GM18517 (cell line): ENCODE results near the gene COL23A1.

Source experiments
- ATAC-seq: cut with Tn5 transposase; IDR thresholded peaks from one replicate; pipeline ENCODE4 v1.9.1; 2021; ENCODE audit warnings: mild to moderate bottlenecking, moderate library complexity; ENCODE audit not compliant: unreplicated experiment

The COL23A1 gene

GRCh38 chr5:178295589-178295988 lies 294.6 kb downstream of the COL23A1 start:
- ATAC-seq = no peak

- ATAC-seq = no peak
These were observed 296.4 kb downstream of the COL23A1 start for GRCh38 chr5:178293815-178294214.

- ATAC-seq = no peak
These were observed 296.8 kb downstream of the COL23A1 start for GRCh38 chr5:178293400-178293799.

GRCh38 chr5:178292826-178293205 lies 297.4 kb downstream of the COL23A1 start:
- ATAC-seq = no peak

- ATAC-seq = no peak
These were observed 298.0 kb downstream of the COL23A1 start for GRCh38 chr5:178291969-178292825.

- ATAC-seq = no peak
These were observed 299.0 kb downstream of the COL23A1 start for GRCh38 chr5:178291161-178291561.

- ATAC-seq = no peak
These were observed 299.8 kb downstream of the COL23A1 start for GRCh38 chr5:178290376-178290775.

- no peak for ATAC-seq
These were observed 300.8 kb downstream of the COL23A1 start for GRCh38 chr5:178289438-178289837.

DNA sequence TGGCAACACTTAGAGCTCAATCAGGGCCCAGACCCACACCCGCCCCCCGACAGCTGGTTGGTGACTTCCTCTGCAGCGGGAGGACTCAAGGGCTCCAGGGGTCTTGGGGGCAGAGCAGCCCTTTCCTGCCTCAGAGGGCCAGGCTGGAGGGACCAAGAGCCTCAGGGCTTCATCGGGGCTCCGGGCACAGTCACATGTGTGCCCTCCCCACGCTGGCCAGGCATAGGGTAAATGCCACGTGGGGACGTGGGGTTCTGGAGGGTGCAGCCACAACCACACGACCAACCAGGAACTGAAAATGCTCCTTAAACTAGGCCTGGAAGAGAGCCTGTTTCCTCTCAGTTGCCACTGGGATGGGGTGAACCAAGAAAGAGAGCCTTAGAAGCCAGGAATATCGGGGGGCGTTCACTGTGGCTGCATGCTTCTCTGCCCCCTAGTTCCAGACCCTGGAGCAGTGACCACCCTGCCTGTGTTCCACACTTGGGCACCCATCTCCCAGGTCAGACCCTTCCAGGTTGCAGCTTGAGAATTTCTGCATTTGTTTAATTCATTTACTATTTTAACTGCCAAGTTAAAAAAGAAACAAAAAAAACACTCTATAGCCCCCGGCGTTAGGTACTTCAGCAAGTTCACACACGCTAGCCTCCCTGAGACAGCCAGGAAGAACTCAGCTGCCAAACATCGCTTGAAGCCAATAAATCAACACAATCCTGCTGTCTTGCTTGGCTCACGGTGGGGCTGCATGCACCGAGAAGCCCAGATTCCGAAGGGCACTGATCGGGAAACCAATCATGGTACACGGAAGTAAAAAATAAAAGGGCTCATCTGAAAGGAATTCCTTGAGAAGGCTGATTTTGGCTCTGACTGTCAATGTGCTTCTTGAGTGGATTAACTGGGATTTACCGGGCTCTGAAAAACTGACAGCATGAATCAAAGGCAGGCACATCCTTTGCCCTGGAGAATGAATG lies 301.5 kb downstream of the COL23A1 start:
- ATAC-seq = no peak

GRCh38 chr5:178287791-178288105 lies 302.4 kb downstream of the COL23A1 start:
- no peak for ATAC-seq

DNA sequence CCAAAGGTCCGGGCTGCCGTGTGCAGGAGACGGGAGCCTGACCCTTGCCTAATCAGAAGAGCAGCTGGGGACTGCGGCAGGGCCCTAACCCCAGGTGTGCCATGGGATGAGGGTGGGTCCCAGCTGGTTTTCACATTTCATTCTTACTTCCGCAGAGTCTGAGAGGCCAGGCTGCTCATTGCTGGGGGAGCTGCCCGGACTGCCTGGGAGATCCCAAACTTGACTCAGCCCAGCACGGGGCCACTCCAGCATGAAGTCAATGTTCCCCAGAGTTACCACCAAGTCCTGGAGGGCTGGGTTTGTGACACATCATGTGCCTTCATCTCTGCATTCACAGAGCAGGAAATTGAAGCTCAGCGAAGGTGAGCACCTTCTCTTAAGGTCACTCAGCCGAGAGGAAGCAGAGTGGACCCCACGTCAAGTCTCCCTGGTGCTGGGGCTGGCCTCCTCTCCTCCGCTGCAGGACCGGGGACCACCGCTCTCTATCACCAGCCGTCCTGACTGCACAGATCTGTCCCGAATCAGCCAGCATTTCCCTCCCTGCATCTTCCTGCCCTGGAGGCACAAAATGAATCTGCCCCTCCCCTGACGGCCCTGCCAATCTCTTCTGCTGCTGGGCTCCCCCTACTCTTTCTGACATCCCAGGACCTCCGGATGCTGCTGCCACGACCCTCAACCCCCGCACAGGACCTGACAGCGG lies 303.0 kb downstream of the COL23A1 start:
- no peak for ATAC-seq

GRCh38 chr5:178286226-178287090 lies 303.7 kb downstream of the COL23A1 start:
- no peak for ATAC-seq

DNA sequence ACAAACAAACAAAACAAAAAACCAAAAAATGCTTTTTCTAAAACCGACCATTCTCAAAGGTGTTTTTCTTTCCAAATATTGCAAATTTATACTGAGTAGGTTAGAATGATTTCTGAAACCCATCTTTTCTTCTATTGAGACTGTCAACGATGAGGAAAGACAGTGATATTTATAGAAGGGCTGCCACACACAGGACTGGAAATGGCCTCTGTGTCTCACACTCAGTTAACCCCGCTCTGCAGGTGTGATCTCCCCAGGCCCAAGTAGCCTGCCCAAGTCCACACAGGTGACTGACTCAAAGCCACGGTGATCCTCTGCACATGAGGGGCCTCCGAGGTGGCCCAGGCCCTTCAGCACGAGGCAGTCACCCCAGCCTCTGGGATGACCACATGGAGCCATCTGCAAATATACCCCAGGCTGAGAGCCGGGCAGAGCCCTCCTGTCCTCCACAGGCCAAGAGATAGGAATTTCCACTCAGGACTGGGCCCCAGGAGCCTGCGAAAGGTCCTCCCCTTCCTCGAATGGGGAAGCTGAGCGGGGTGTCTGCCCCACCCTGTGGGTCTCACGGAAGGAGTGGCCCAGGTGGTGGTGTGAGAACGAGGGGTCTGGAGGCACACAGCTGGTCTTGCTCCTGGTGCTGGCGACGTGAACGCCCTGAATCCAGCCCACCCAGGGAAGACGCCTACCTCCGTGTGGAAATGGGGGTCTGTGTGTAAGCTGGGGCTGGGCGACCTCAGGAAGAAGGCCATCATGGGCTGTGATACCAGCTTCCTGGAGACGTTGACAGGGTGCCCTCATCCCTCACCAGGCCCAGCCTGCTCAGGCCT lies 304.6 kb downstream of the COL23A1 start:
- no peak for ATAC-seq

- ATAC-seq = no peak
These were observed 305.2 kb downstream of the COL23A1 start for GRCh38 chr5:178284996-178285395.

- no peak for ATAC-seq
These were observed 306.0 kb downstream of the COL23A1 start for GRCh38 chr5:178284093-178284675.

DNA sequence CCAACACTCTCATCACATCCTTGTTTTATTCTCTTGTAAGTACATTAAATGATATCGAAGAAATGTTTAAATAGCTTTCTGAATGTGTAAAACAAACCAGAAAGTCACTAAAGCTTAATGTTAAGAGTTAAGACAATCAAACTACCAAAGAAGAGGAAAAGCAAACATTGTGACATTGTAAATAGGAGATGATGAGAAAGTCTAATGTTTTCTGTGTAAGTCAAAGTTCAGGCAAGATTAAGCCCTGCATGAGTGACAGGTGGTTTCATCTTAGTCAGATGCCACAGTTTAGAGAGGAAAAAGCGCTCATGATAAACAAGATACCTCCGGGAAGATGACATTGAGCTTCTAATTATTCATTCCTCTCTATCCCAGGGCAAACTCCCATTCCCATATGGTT lies 306.7 kb downstream of the COL23A1 start:
- no peak for ATAC-seq

GRCh38 chr5:178282391-178282790 lies 307.8 kb downstream of the COL23A1 start:
- ATAC-seq = no peak

- no peak for ATAC-seq
These were observed 308.9 kb downstream of the COL23A1 start for GRCh38 chr5:178281331-178281730.

GRCh38 chr5:178280631-178281030 lies 309.6 kb downstream of the COL23A1 start:
- ATAC-seq = no peak
